ENCODE data around the gene CCDC85B. TPM values are rescaled to one million over a fixed set of nuclear protein-coding genes. Genes with fewer than 3 reads are reported as not detected.

The CCDC85B gene
- total and polyA plus RNA-seq, 2 experiments from 2014 or later: 15.1 to 41.6 TPM

DNA sequence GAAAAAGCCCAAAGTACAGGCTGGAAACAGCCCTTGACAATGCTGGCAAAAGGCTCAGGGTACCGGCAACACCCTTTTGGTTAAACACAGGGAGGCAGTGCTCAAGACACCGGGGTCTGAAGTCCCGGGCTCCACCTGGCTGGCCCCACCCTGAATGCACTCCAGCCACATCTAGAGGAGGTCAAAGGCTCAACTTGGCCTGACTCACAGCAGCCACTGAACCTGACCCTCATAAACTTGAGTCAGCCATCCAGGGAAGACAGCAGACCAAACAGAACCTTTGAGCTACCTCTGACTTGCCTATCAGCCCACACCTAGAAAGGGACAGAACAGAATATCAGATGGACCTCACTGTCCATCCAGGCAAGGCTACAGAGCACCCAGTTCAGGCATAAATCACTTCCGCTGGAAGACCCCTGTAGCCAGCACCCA is 36.3 kb upstream of the CCDC85B start:
- no peaks in the 10 kb centered on the region for H3K27me3 ChIP-seq
- H3K9me3 ChIP-seq (ENCODE audit: low read depth): no peaks in the 10 kb centered on the region
- no peak overlapping the region for H3K4me3 ChIP-seq
- TF ChIP-seq EZH2phosphoT487 (IDR thresholded peaks at IDR 0.05; ENCODE audit: low read depth, severe bottlenecking, unreplicated experiment): no peak
- TF ChIP-seq, protein P1, sequence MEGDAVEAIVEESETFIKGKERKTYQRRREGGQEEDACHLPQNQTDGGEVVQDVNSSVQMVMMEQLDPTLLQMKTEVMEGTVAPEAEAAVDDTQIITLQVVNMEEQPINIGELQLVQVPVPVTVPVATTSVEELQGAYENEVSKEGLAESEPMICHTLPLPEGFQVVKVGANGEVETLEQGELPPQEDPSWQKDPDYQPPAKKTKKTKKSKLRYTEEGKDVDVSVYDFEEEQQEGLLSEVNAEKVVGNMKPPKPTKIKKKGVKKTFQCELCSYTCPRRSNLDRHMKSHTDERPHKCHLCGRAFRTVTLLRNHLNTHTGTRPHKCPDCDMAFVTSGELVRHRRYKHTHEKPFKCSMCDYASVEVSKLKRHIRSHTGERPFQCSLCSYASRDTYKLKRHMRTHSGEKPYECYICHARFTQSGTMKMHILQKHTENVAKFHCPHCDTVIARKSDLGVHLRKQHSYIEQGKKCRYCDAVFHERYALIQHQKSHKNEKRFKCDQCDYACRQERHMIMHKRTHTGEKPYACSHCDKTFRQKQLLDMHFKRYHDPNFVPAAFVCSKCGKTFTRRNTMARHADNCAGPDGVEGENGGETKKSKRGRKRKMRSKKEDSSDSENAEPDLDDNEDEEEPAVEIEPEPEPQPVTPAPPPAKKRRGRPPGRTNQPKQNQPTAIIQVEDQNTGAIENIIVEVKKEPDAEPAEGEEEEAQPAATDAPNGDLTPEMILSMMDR (IDR thresholded peaks at IDR 0.05; ENCODE audit: poor library complexity): no peak
- H3K27ac ChIP-seq: peak overlapping the region; percentile 88
- peak overlapping the region; percentile 92 for H3K4me2 ChIP-seq
- H4K20me1 ChIP-seq (ENCODE audit: insufficient read depth, poor library complexity, severe bottlenecking): peaks cover 38% of the 10 kb centered on the region
- H3K9me2 ChIP-seq (replicated peaks; ENCODE audit: insufficient read depth): no peaks in the 10 kb centered on the region
- H3K79me2 ChIP-seq: peaks cover 39% of the 10 kb centered on the region
- H3K4me1 ChIP-seq (ENCODE audit: insufficient read depth): peaks cover 29% of the 10 kb centered on the region
- WGBS (ENCODE audit: low lambda C conversion rate, missing lambda C conversion rate): 72% methylated on average over 4 of the region's 4 CpGs
- no peaks in the 10 kb centered on the region for H3K36me3 ChIP-seq (replicated peaks; ENCODE audit: insufficient read depth, low read depth)
- H2AFZ ChIP-seq: no peak overlapping the region
- DNase-seq (ENCODE audit: low spot score): peak; percentile 79

DNA sequence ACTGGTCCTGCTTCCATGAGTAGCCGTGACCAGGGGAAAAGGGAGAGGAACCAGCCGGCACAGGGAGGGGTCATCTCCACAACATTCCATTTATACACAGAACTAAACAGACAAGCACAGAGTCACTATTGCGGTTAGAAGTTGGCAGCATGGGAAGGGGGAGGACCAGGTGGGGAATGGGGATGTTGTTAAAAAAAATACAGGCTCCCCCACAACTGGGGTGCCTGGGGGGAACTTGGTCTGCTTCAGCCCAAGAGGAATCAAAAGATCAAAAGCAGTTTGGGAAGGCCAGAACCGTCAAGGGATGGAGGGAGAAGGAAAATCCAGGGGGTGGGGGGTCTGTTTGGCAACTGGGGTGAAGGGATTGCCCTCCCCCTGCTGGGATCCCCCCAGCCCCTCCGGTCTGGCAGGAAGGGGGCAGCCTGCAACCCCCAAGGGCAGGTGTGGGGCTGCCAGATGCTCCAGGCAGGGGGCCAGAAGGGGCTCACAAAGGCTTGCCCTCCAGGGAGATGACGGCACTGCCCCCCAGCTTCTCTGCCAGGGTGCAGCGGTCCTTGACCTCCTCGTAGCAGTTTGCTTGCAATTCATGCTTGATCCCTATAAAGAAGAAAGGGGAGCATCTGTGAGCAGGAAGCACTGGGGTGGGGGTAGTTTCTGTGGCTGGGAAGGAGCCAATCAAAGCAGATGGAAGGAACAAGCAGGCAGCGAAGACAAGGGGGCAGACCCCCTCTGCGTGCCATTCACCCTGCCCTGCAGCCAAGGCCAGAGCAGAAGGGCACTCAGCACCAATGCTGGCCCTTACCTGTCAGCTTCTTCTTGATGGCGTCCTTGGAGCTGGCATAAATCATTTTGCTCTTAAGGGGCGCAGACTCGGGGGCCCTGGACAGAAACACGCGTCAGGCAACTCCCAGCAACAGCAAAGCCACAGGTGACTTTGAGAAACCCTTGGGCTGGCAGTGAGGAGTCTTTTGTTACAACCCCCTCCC is 35.3 kb upstream of the CCDC85B start:
- Histone ChIP-seq H3K27ac (peak overlapping the region; percentile 88), H3K79me2 (peaks cover 39% of the 10 kb centered on the region), H3K36me3 (replicated peaks; ENCODE audit: insufficient read depth, low read depth) (no peaks in the 10 kb centered on the region), H3K9me2 (replicated peaks; ENCODE audit: insufficient read depth) (no peaks in the 10 kb centered on the region), H3K9me3 (ENCODE audit: low read depth) (no peaks in the 10 kb centered on the region), H3K4me2 (peak overlapping the region; percentile 92), H3K4me1 (ENCODE audit: insufficient read depth) (peaks cover 29% of the 10 kb centered on the region), H4K20me1 (ENCODE audit: insufficient read depth, poor library complexity, severe bottlenecking) (peaks cover 38% of the 10 kb centered on the region), H3K4me3 (no peak overlapping the region), H3K27me3 (no peaks in the 10 kb centered on the region), H2AFZ (no peak overlapping the region)
- no peak for DNase-seq (ENCODE audit: low spot score)
- TF ChIP-seq, protein P1 (IDR thresholded peaks at IDR 0.05; ENCODE audit: poor library complexity): no peak
- TF ChIP-seq EZH2phosphoT487 (IDR thresholded peaks at IDR 0.05; ENCODE audit: low read depth, severe bottlenecking, unreplicated experiment) (no peak), EZH2 (IDR thresholded peaks at IDR 0.05; ENCODE audit: borderline replicate concordance) (no peak)
- 93% methylated on average over 13 of the region's 15 CpGs for WGBS (ENCODE audit: low lambda C conversion rate, missing lambda C conversion rate)

DNA sequence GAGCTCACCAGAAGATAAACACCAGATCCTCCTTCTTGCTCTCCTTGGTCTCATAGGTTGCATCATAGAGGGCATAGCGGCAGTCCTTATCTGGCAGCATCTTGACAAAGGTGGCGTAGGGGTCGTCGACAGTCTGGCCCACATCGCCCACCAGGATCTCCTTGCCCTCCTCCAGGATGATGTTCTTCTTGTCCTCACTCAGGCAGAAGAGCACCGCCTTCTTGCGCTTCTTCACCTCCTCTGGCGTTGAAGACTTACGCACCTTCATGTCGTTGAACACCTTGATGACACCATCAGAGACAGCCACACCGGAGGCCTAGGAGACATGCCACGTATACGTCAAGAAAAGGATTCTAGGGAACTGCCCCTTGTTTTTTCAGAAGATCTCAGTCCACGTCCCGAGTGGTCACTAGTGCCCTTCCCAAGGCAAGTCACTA is 34.5 kb upstream of the CCDC85B start:
- WGBS (ENCODE audit: low lambda C conversion rate, missing lambda C conversion rate): 97% methylated on average over 15 of the region's 15 CpGs
- H3K9me3 ChIP-seq (ENCODE audit: low read depth): no peaks in the 10 kb centered on the region
- H3K27me3 ChIP-seq: no peaks in the 10 kb centered on the region
- no peak overlapping the region for H2AFZ ChIP-seq
- peaks cover 41% of the 10 kb centered on the region for H3K79me2 ChIP-seq
- H3K27ac ChIP-seq: peak overlapping the region; percentile 99
- H3K9me2 ChIP-seq (replicated peaks; ENCODE audit: insufficient read depth): no peaks in the 10 kb centered on the region
- TF ChIP-seq, protein P1 (IDR thresholded peaks at IDR 0.05; ENCODE audit: poor library complexity): no peak
- TF ChIP-seq EZH2phosphoT487 (IDR thresholded peaks at IDR 0.05; ENCODE audit: low read depth, severe bottlenecking, unreplicated experiment) (no peak), EZH2 (IDR thresholded peaks at IDR 0.05; ENCODE audit: borderline replicate concordance) (no peak)
- peaks cover 38% of the 10 kb centered on the region for H4K20me1 ChIP-seq (ENCODE audit: insufficient read depth, poor library complexity, severe bottlenecking)
- H3K4me3 ChIP-seq: peak overlapping the region; percentile 95
- peaks cover 29% of the 10 kb centered on the region for H3K4me1 ChIP-seq (ENCODE audit: insufficient read depth)
- peak; percentile 13 for DNase-seq (ENCODE audit: low spot score)
- H3K4me2 ChIP-seq: peak overlapping the region; percentile 92
- no peaks in the 10 kb centered on the region for H3K36me3 ChIP-seq (replicated peaks; ENCODE audit: insufficient read depth, low read depth)
